Right lobe of liver (tissue), 6 donors: ENCODE results near the gene SNX10. TPM values are rescaled to one million over a fixed set of nuclear protein-coding genes. Genes with fewer than 3 reads are reported as not detected.

Source experiments
- ATAC-seq, 4 donors: fragments of 200-7000 bp; cut with Tn5 transposase; one replicate each; pipeline ENCODE4 v1.9.1; 2020; ENCODE audit warnings: mild to moderate bottlenecking in 4 of 4, moderate library complexity in 4 of 4
- DNase-seq, 3 donors: peaks; one replicate each; pipeline ENCODE4 v3.0.0-alpha.2; 2020
- H3K27ac ChIP-seq, 3 donors: fragments of 200-600 bp; one replicate each; pipeline ENCODE4 v1.8.0; 2022
- H3K27me3 ChIP-seq, 2 donors: fragments of 200-600 bp; one replicate each; pipeline ENCODE4 v1.8.0; 2022
- H3K36me3 ChIP-seq, 4 donors: fragments of 200-600 bp; sonication (generic) in 1 of 4; one replicate each; pipeline versions ENCODE4 v1.5.1 to v1.8.0; 2017 to 2022; ENCODE audit warnings: control low read depth in 1 of 4
- H3K4me1 ChIP-seq, 4 donors: fragments of 200-600 bp; sonication (generic) in 1 of 4; one replicate each; pipeline versions ENCODE4 v1.5.1 to v1.8.0; 2017 to 2022; ENCODE audit warnings: control low read depth in 1 of 4
- H3K4me3 ChIP-seq, 3 donors: fragments of 200-600 bp; one replicate each; pipeline ENCODE4 v1.8.0; 2022
- H3K9me3 ChIP-seq, 4 donors: fragments of 200-600 bp; sonication (generic) in 1 of 4; one replicate each; pipeline versions ENCODE4 v1.5.1 to v1.8.0; 2017 to 2022; ENCODE audit warnings: control low read depth in 1 of 4
- CTCF ChIP-seq, 4 donors: fragments of 200-600 bp in 3 of 4; fragments of 450-650 bp in 1 of 4; IDR thresholded peaks; one replicate each; pipeline versions ENCODE4 v1.5.1 to v1.8.0; 2016 to 2022; ENCODE audit warnings: antibody characterized with exemption in 4 of 4, mild to moderate bottlenecking in 2 of 4
- POLR2A ChIP-seq: fragments of 450-650 bp; IDR thresholded peaks from one replicate; pipeline ENCODE4 v1.6.1; 2017; ENCODE audit warnings: antibody characterized with exemption, mild to moderate bottlenecking
- WGBS: methylation state at CpG from one replicate; pipeline ENCODE4 v1.1.6; 2018; ENCODE audit warnings: low coverage, low lambda C conversion rate; ENCODE audit not compliant: insufficient coverage; ENCODE audit errors: missing lambda C conversion rate; 5-methylcytosine and 5-hydroxymethylcytosine counted together
- intact Hi-C, 2 donors: fragments of 100-400 bp; cut with DNase I; formaldehyde crosslinking; loops; one replicate each; pipeline versions ENCODE4 v1.11.2 to v1.14.1; 2022
- total RNA-seq, 6 experiments: library from RNA; depleted of rRNA in 2 of 6; stranded (reverse); fragments of >200 nt in 2 of 6; fragmentation: NEBNext Ultra II Directional in 3 of 6; extraction: Animal tissue kit (Norgen Biotek cat#: 25700) in 3 of 6; gene quantifications; one replicate each; pipeline versions ENCODE4 v1.1.0 to v1.2.4, GENCODE V29; 2016 to 2023
- donor health status: DM: no; HTN: yes; CAD: no.
- donor health status: DM: no; HTN: no; CAD: no.
- donor health status: DM: no; HTN: no; CAD: no.
- donor health status: DM: no; HTN: yes; CAD: no.
- donor health status: DM: no; HTN: yes; CAD: no.

SNX10 gene
- total RNA-seq, 6 experiments from 2014 or later, result 10.1 to 59.0 (median 37.7) TPM

GRCh38 chr7:26279405-26279804 is 12.3 kb upstream of the SNX10 start:
- 67% methylated on average over 4 of the region's 4 CpGs for WGBS
- Histone ChIP-seq H3K27me3 (no peaks in the 10 kb centered on the region), H3K4me1 (no peaks in the 10 kb centered on the region), H3K4me3 (no peak overlapping the region), H3K9me3 (no peaks in the 10 kb centered on the region), H3K27ac (no peak overlapping the region), H3K36me3 (no peaks in the 10 kb centered on the region)
- TF ChIP-seq CTCF (IDR thresholded peaks at IDR 0.05) (no peak), POLR2A (no peak)
- intact Hi-C loops, result loop anchor here in 1 of 2 donors (10.0 kb wide), 1 partner anchor 195 kb away; no protein-coding TSS in a partner anchor
- ATAC-seq, result no peak
- DNase-seq, result no peak

GRCh38 chr7:26280097-26280496 is 11.6 kb upstream of the SNX10 start:
- intact Hi-C loops, result loop anchor here in 1 of 2 donors (10.0 kb wide), 1 partner anchor 85 kb away; no protein-coding TSS in a partner anchor
- TF ChIP-seq CTCF (IDR thresholded peaks at IDR 0.05) (no peak), POLR2A (no peak)
- H3K27ac ChIP-seq, result no peak overlapping the region
- DNase-seq (no peak), ATAC-seq (no peak)
- no peaks in the 10 kb centered on the region for H3K4me1 ChIP-seq
- no peaks in the 10 kb centered on the region for H3K27me3 ChIP-seq
- no peak overlapping the region for H3K4me3 ChIP-seq
- no peaks in the 10 kb centered on the region for H3K9me3 ChIP-seq
- no peaks in the 10 kb centered on the region for H3K36me3 ChIP-seq

GRCh38 chr7:26280723-26281122 is 10.9 kb upstream of the SNX10 start:
- Histone ChIP-seq H3K4me1 (no peaks in the 10 kb centered on the region), H3K27ac (no peak overlapping the region), H3K27me3 (no peaks in the 10 kb centered on the region), H3K36me3 (no peaks in the 10 kb centered on the region), H3K9me3 (no peaks in the 10 kb centered on the region), H3K4me3 (no peak overlapping the region)
- no peak for ATAC-seq
- TF ChIP-seq CTCF (IDR thresholded peaks at IDR 0.05) (no peak), POLR2A (no peak)
- DNase-seq, result no peak
- 71% methylated on average over 3 of the region's 4 CpGs for WGBS
- intact Hi-C loops, result loop anchor here in 1 of 2 donors (10.0 kb wide), 1 partner anchor 84 kb away; no protein-coding TSS in a partner anchor

GRCh38 chr7:26284477-26284876 is 7.2 kb upstream of the SNX10 start:
- ATAC-seq (no peak), DNase-seq (no peak)
- WGBS, result 97% methylated on average over 3 of the region's 3 CpGs
- Histone ChIP-seq H3K36me3 (no peaks in the 10 kb centered on the region), H3K4me1 (no peaks in the 10 kb centered on the region), H3K27ac (no peak overlapping the region), H3K27me3 (no peaks in the 10 kb centered on the region), H3K4me3 (no peak overlapping the region), H3K9me3 (no peaks in the 10 kb centered on the region)
- intact Hi-C loops, result loop anchor here in 1 of 2 donors (10.0 kb wide), 1 partner anchor 80 kb away; no protein-coding TSS in a partner anchor
- TF ChIP-seq POLR2A, result no peak
- no peak for TF ChIP-seq CTCF (IDR thresholded peaks at IDR 0.05)
